GM12878 (cell line): Measurements from ENCODE around the gene P2RY11. TPM values are rescaled to one million over a fixed set of nuclear protein-coding genes. Genes with fewer than 3 reads are reported as not detected.

ENCODE experiments used
- ATAC-seq: fragments of 200-7000 bp; cut with Tn5 transposase; 3 replicates; pipeline ENCODE4 v1.9.1; 2020; ENCODE audit warnings: mild to moderate bottlenecking, moderate library complexity
- BruUV-seq: library from RNA; stranded (reverse); fragments of 400-500 nt; replicated peaks from 2 replicates; lab custom pipeline; 2021; lab: Mats Ljungman, UMichigan
- CTCF ChIA-PET: fragments of 300-600 bp; sonication (Branson Sonifier 250); formaldehyde crosslinking; extraction: SDS; loops from one replicate; lab custom pipeline; 2021; ENCODE audit warnings: inconsistent platforms; lab: Yijun Ruan, JAX
- POLR2A ChIA-PET: fragments of 350-600 bp; formaldehyde crosslinking; extraction: SDS; loops from one replicate; lab custom pipeline; 2021; ENCODE audit warnings: inconsistent platforms; lab: Charles Lee
- RAD21 ChIA-PET: fragments of 300-600 bp; sonication (Branson Sonifier 250); formaldehyde crosslinking; loops from one replicate; lab custom pipeline; 2023; ENCODE audit warnings: antibody characterized with exemption; ENCODE audit not compliant: unreplicated experiment; lab: Charles Lee
- SMC1A ChIA-PET: fragments of 300-600 bp; sonication (Branson Sonifier 250); formaldehyde crosslinking; loops from one replicate; lab custom pipeline; 2023; ENCODE audit not compliant: unreplicated experiment, uncharacterized antibody; lab: Charles Lee
- DNase-seq: peaks from one replicate; pipeline ENCODE4 v3.0.0-alpha.2; 2011; ENCODE audit warnings: low read depth, low spot score
- FAIRE-seq: peaks from 3 replicates; lab custom pipeline; 2011; peaks lifted over from hg19 to GRCh38; lab: Jason Lieb, UNC
- H2AFZ ChIP-seq: 2 replicates; pipeline ENCODE4 v1.6.0; 2011; ENCODE audit warnings: low read depth, low read length, control low read depth; ENCODE audit not compliant: control insufficient read depth
- H3K27ac ChIP-seq: 2 replicates; pipeline ENCODE4 v1.5.1; 2011; ENCODE audit warnings: control low read depth; ENCODE audit not compliant: control insufficient read depth, insufficient read depth
- H3K27me3 ChIP-seq, 2 experiments: replicated peaks in 1 of 2; 2 replicates each; pipeline versions ENCODE4 v1.6.0 to v1.6.1; 2011; ENCODE audit warnings: low read length in 1 of 2; ENCODE audit not compliant: control insufficient read depth in 2 of 2, insufficient read depth in 2 of 2
- H3K36me3 ChIP-seq, 2 experiments: 2 replicates each; pipeline ENCODE4 v1.5.1; 2011; ENCODE audit warnings: low read length in 1 of 2; ENCODE audit not compliant: control insufficient read depth in 2 of 2, insufficient read depth in 2 of 2
- H3K4me1 ChIP-seq: 2 replicates; pipeline ENCODE4 v1.6.1; 2011; ENCODE audit warnings: mild to moderate bottlenecking, low read length, moderate library complexity, mixed read lengths; ENCODE audit not compliant: control insufficient read depth, insufficient read depth
- H3K4me2 ChIP-seq: 2 replicates; pipeline ENCODE4 v1.6.0; 2011; ENCODE audit warnings: control low read depth; ENCODE audit not compliant: control insufficient read depth, insufficient read depth
- H3K4me3 ChIP-seq: fragments of 200-600 bp; sonication (generic); 2 replicates; pipeline ENCODE4 v1.5.1; 2016
- H3K79me2 ChIP-seq: 2 replicates; pipeline ENCODE4 v1.6.0; 2011; ENCODE audit warnings: low read length; ENCODE audit not compliant: control insufficient read depth, insufficient read depth
- H3K9ac ChIP-seq: 2 replicates; pipeline ENCODE4 v1.8.0; 2011; ENCODE audit warnings: low read length, control low read depth, mixed read lengths; ENCODE audit not compliant: control insufficient read depth, insufficient read depth
- H3K9me3 ChIP-seq: replicated peaks from 3 replicates; pipeline ENCODE4 v1.5.1; 2011; ENCODE audit warnings: mild to moderate bottlenecking, low read length; ENCODE audit not compliant: control insufficient read depth, insufficient read depth
- H4K20me1 ChIP-seq: 2 replicates; pipeline ENCODE4 v1.6.0; 2011; ENCODE audit not compliant: control insufficient read depth, insufficient read depth
- BHLHE40 ChIP-seq, 2 experiments: fragments of 450-650 bp in 1 of 2; IDR thresholded peaks; 2 replicates each; pipeline ENCODE4 v1.6.1; 2011 to 2017; ENCODE audit warnings: low read depth in 2 of 2, borderline replicate concordance in 1 of 2, improper control_type of control experiment in 1 of 2, low read length in 1 of 2, mild to moderate bottlenecking in 1 of 2
- CBX3 ChIP-seq: fragments of 200-600 bp; sonication (generic); IDR thresholded peaks from 2 replicates; pipeline ENCODE4 v1.6.1; 2016; ENCODE audit warnings: low read depth, borderline replicate concordance
- CEBPB ChIP-seq, 2 experiments: fragments of 150-350 bp in 1 of 2; IDR thresholded peaks; 2 replicates each; pipeline ENCODE4 v1.6.1; 2012 to 2014; ENCODE audit warnings: low read depth in 2 of 2, low read length in 2 of 2, borderline replicate concordance in 1 of 2, inconsistent platforms in 1 of 2
- JUND ChIP-seq: IDR thresholded peaks from 2 replicates; pipeline ENCODE4 v1.6.1; 2012; ENCODE audit warnings: low read depth, mild to moderate bottlenecking, low read length, improper control_type of control experiment, moderate library complexity
- POLR2AphosphoS2 ChIP-seq: IDR thresholded peaks from 2 replicates; pipeline ENCODE4 v1.6.1; 2011; ENCODE audit warnings: low read depth, mild to moderate bottlenecking, low read length, improper control_type of control experiment, moderate library complexity
- POLR2AphosphoS5 ChIP-seq: IDR thresholded peaks from 2 replicates; pipeline ENCODE4 v1.6.1; 2011; ENCODE audit warnings: mild to moderate bottlenecking, low read length, inconsistent platforms
- SPI1 ChIP-seq: IDR thresholded peaks from 2 replicates; pipeline ENCODE4 v1.6.1; 2011; ENCODE audit warnings: low read depth, mild to moderate bottlenecking, low read length, moderate library complexity, borderline replicate concordance; ENCODE audit not compliant: insufficient read depth
- TAF1 ChIP-seq: IDR thresholded peaks from 2 replicates; pipeline ENCODE4 v1.6.1; 2011; ENCODE audit warnings: mild to moderate bottlenecking, low read depth, low read length, borderline replicate concordance
- WRNIP1 ChIP-seq: IDR thresholded peaks from 2 replicates; pipeline ENCODE4 v1.6.1; 2011; ENCODE audit warnings: low read depth, low read length, improper control_type of control experiment, borderline replicate concordance
- ZBTB33 ChIP-seq: fragments of 450-650 bp; IDR thresholded peaks from 2 replicates; pipeline ENCODE4 v1.6.1; 2017; ENCODE audit warnings: mild to moderate bottlenecking
- WGBS: methylation state at CpG from one replicate; pipeline ENCODE4 v1.1.6; 2016; ENCODE audit warnings: low lambda C conversion rate; ENCODE audit not compliant: insufficient replicate concordance, insufficient coverage; ENCODE audit errors: missing lambda C conversion rate; 5-methylcytosine and 5-hydroxymethylcytosine counted together
- in situ Hi-C: fragments of 300-500 bp; cut with MboI; formaldehyde crosslinking; loops from 9 replicates; pipeline ENCODE4 v1.14.3; 2018; ENCODE audit warnings: mixed read lengths
- intact Hi-C: fragments of 100-400 bp; cut with micrococcal nuclease; formaldehyde crosslinking; loops from one replicate; pipeline ENCODE4 v1.14.2; 2022; ENCODE audit not compliant: unreplicated experiment
- polyA plus RNA-seq, 11 experiments: library from polyadenylated mRNA; depleted of rRNA in 4 of 11; unstranded in 6 of 11; stranded (reverse) in 5 of 11; fragments of >200 nt; fragmentation: Nextera tagmentation in 4 of 11; fragmentation: Illumina TruSeq in 1 of 11; extraction: Ambion mirVana in 4 of 11; extraction: Trizol in 1 of 11; gene quantifications; 1 replicate in 1 of 11; 2 replicates in 10 of 11; pipeline versions ENCODE4 v1.2.1 to v1.2.3, GENCODE V29; 2011 to 2016; ENCODE audit warnings: inconsistent platforms in 2 of 11, missing spikeins in 2 of 11, low read depth in 1 of 11
- total RNA-seq, 4 experiments: library from RNA; depleted of rRNA in 3 of 4; stranded (reverse); fragments of >200 nt in 3 of 4; fragmentation: Illumina TruSeq in 1 of 4; extraction: Trizol in 1 of 4; gene quantifications; 2 replicates each; pipeline versions ENCODE4 v1.2.1 to v1.2.3, GENCODE V29; 2013 to 2021
- TF ChIP-seq, protein P1 (sequence below): fragments of 450-650 bp; IDR thresholded peaks from 2 replicates; pipeline ENCODE4 v1.6.1; 2017; ENCODE audit warnings: low read depth, mild to moderate bottlenecking, moderate library complexity

Gene P2RY11
- total and polyA plus RNA-seq, 10 of the 15 experiments (the other 5 are each of a cell fraction or from before 2014, with no cell fraction given) = 0.14 to 46.5 (median 7.6) TPM

GRCh38 chr19:10078329-10078728, 33.2 kb upstream of the P2RY11 start:
- ATAC-seq = no peak
- intact Hi-C loops = no loop called here
- no peaks in the 10 kb centered on the region for H3K36me3 ChIP-seq
- RAD21 ChIA-PET = no interaction called here
- no TSS peak for BruUV-seq
- H3K27ac ChIP-seq = no peak overlapping the region
- POLR2A ChIA-PET = no interaction called here
- SMC1A ChIA-PET = no interaction called here
- in situ Hi-C loops = no loop called here
- peaks cover 5% of the 10 kb centered on the region; the same call in 2 of the 3 replicates for H3K9me3 ChIP-seq
- no peak overlapping the region for H3K4me3 ChIP-seq
- TF ChIP-seq POLR2AphosphoS2 (no peak), POLR2AphosphoS5 (no peak), BHLHE40 (IDR thresholded peaks at IDR 0.05; ENCODE audit: borderline replicate concordance in 1 of 2, low read depth in 2 of 2, low read length in 1 of 2) (no peak), ZBTB33 (no peak), CEBPB (IDR thresholded peaks at IDR 0.05; ENCODE audit: borderline replicate concordance in 1 of 2, low read depth in 2 of 2, low read length in 2 of 2) (no peak), TAF1 (no peak), JUND (no peak), WRNIP1 (no peak), SPI1 (no peak), CBX3 (no peak)
- TF ChIP-seq, protein P1, sequence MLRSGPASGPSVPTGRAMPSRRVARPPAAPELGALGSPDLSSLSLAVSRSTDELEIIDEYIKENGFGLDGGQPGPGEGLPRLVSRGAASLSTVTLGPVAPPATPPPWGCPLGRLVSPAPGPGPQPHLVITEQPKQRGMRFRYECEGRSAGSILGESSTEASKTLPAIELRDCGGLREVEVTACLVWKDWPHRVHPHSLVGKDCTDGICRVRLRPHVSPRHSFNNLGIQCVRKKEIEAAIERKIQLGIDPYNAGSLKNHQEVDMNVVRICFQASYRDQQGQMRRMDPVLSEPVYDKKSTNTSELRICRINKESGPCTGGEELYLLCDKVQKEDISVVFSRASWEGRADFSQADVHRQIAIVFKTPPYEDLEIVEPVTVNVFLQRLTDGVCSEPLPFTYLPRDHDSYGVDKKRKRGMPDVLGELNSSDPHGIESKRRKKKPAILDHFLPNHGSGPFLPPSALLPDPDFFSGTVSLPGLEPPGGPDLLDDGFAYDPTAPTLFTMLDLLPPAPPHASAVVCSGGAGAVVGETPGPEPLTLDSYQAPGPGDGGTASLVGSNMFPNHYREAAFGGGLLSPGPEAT = no peak
- TF ChIP-seq, all 136 proteins: peak for 0
- Histone ChIP-seq H3K9ac (no peak overlapping the region), H2AFZ (no peak overlapping the region), H3K4me1 (no peaks in the 10 kb centered on the region), H3K79me2 (no peaks in the 10 kb centered on the region), H3K27me3 (no peaks in the 10 kb centered on the region), H4K20me1 (no peaks in the 10 kb centered on the region), H3K4me2 (no peak overlapping the region)
- CTCF ChIA-PET = interaction anchor here (0.6 kb wide), 1 partner anchor 24 kb away, joined by 3 read pairs; no protein-coding TSS in a partner anchor
- WGBS = 69% methylated on average over 8 of the region's 8 CpGs
- DNase-seq = no peak
- no peak for FAIRE-seq
